GM18909 (cell line): Measurements from ENCODE around the gene CRYGA.
"Not testable (repeated sequence)": the region's sequence is repeated elsewhere in the genome, so short reads cannot be mapped to it uniquely, and the experiment has no call there.

Experiments
- ATAC-seq: cut with Tn5 transposase; IDR thresholded peaks from one replicate; pipeline ENCODE4 v1.9.1; 2021; ENCODE audit warnings: mild to moderate bottlenecking; ENCODE audit not compliant: unreplicated experiment, poor library complexity

CRYGA gene

GRCh38 chr2:208172125-208172524, 8.7 kb upstream of the CRYGA start:
- no peak for ATAC-seq

DNA sequence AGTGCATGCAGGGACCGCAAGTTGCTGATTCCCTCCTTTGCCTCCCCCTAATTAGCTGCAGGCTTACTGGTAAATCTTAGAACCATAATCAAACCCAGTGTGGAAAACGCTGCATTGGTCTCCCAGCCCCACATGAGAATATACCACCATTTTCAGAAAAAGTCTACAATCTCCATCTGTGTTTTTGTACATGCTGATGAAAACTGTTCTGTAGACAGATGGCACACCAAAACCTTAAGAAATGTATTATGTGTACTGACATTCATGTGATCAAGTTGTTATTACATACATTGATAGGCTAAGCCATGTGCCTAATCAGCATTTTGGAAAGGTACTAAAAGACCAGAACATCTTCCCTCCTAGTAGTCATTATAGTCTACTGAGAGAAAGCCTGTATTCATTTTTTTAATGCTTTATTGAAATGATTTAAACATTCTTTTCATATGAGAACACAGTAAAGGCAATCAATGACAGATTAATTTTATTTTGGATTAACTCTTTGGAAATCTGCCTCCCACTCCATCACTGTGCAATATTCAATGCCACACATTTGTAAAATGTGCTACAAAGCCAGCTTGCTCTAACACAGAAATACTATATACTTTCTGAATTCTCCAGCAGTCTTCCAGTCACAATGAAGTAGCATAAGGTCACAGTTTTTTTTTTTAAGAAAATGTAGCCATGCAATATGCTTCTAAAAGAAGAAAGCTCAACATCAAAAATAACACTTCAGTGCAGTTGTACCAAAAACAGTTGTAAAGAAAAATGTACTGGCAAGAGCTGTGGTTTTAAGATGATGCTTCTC, 1.8 kb upstream of the CRYGA start:
- ATAC-seq = no peak

DNA sequence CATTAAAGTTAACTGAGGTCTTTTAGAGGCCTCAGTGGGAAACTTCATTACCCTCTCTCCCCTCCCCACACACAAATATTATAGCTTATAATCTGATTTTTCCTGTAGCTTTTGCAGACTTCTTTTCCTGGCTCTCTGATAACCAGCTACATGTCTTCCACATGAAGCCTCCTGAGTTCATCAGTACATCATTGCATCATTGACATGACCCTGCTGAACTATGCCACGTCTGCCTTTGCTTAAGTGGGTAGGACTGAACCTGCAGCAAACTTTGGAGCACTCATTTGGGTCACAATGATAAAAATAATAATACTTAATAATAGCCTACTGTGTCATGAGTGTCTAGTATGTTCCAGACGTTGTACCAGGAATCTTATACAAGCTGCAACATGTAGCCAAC, 7.0 kb downstream of the CRYGA start:
- no peak for ATAC-seq

- no peak for ATAC-seq
These were observed 10.2 kb downstream of the CRYGA start for GRCh38 chr2:208153156-208153555.

DNA sequence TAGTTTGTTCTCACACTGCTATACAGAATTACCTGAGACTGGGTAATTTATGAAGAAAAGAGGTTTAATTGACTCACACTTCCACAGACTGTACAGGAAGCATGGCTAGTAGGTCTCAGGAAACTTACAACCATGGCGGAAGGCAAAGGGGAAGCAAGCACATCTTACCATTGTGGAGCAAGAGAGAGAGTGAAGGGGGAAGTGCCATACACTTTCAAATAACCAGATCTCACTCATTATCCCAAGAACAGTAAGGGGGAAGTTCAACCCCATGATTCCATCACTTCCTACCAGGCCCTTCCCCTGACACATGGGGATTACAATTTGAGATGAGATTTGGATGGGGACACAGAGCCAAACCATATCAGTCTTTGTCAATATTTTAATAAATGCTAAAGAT, 12.4 kb downstream of the CRYGA start:
- ATAC-seq = no peak

GRCh38 chr2:208150094-208150493, 13.3 kb downstream of the CRYGA start:
- no peak for ATAC-seq

DNA sequence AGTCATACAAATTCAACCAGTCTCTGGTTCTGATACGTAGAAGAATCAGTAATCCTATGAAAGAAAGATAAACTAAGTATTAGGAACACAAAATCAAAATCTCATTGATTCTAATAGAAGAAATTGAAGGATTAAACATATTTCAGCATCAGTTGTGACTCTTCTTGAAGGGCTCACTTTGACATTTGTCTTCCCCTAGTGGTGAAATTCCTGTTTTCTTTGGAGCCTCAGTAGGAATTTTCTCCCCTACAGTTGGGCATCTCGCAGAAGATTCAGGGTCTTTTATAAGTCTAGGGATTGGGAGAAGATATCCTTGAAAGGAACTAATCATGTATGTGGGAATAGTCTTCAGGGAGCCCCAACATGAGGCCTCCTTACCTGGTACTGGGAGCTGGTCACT, 14.6 kb downstream of the CRYGA start:
- ATAC-seq = no peak

- no peak for ATAC-seq
These were observed 15.6 kb downstream of the CRYGA start for GRCh38 chr2:208147759-208148158.

DNA sequence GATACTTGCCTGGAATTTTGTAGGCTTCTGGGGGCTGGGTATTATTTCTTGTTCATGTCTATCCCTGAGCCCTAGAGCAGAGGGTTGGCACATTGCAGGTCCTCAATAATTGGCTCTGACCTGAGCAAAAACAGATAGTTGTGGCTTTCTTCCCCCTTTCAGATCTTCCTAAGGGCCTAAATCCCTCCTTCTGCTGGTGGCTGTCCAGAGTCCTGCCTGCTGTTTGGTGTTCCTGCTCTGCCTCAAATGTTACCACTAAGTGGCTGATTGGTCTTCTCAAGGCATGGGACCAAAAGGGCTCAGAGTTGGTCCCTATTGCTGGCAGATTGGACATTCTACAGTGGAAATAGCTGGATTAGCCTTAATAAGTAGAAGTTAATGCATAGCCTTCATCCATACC, 16.4 kb downstream of the CRYGA start:
- ATAC-seq = no peak

- ATAC-seq = no peak
These were observed 17.4 kb downstream of the CRYGA start, which contains the start of gene CRYGB for GRCh38 chr2:208146006-208146405. CRYGB (minus strand) TSS chr2:208146158; CDS start chr2:208146120, 38 bp downstream.

- ATAC-seq = no peak
These were observed 20.2 kb downstream of the CRYGA start for GRCh38 chr2:208142925-208143799.

GRCh38 chr2:208142240-208142924, 21.0 kb downstream of the CRYGA start:
- no peak for ATAC-seq

- ATAC-seq = no peak
These were observed 23.9 kb downstream of the CRYGA start for GRCh38 chr2:208139447-208139846.

DNA sequence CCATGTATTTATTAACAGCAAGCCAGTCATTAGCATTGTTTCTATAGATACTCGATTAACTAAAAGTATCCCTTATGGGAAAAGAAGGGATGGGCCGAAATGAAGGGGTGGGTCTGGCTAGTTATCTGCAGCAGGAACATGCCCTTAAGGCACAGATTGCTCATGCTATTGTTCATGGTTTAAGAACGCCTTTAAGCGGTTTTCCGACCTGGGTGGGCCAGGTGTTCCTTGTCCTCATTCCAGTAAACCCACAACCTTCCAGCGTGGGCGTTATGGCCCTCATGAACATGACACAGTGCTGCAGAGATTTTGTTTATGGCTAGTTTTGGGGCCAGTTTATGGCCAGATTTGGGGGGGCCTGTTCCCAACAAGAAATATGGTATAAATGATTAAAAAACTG, 25.1 kb downstream of the CRYGA start:
- not testable (repeated sequence) for ATAC-seq

DNA sequence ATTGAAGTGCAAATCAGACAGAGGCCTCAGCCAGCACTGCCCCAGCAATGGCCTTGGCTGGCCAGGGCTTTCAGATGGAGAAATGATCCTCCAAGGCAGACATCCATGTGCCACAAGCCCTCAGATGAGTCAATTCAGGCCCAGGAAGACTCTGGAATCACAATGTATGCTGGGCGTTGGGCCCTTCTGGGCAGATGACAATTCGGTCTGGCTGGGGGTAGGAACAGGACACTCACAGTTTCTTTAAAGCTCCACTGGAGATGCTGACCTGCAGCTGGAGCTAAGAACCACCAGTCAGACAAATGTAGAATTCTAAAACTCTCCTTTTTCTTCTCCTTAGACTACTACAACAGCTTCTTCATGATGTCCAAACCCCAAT, 26.7 kb downstream of the CRYGA start:
- no peak for ATAC-seq

DNA sequence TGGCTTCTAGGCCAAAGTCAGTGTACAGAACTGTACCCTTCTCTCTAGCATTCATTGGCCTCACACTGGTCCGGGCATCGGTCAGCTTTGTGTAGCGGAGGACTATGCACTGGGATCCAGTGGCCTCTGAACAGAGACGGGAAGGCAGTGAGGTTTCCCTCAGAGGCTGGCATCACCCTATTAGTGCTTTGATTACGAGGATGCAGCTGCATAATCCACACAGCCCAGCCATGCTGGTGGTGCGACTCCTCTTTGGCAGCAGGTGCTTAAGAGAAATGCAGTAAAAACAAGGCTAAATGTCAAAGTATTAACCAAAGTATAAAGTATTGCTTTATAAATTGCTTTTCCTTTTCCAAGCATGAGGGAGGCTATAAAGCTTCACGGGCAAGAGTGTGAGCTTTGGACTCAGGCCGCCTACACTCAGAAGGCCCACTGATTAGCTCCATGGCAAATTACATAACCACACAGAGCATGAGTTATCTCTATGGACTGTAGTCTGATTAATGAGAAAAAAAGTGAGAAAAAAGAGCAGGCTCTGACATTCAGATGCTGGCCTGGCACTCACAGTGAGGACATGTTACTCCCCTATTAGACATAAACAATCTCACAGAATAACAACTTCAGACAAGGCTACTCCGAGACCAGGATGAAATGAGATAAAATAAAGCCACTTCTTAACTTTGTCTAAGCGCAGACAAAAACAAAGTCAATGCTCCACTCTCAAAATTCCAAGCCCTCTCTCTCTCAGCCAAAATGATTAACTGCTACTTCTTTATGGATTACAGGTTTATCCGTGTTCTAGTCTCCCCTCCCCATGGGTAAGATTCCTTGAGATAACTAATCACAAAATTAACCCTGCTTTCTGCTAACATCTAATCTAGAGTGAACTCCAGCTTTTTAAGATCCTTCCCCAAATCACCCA, 27.3 kb downstream of the CRYGA start:
- no peak for ATAC-seq

DNA sequence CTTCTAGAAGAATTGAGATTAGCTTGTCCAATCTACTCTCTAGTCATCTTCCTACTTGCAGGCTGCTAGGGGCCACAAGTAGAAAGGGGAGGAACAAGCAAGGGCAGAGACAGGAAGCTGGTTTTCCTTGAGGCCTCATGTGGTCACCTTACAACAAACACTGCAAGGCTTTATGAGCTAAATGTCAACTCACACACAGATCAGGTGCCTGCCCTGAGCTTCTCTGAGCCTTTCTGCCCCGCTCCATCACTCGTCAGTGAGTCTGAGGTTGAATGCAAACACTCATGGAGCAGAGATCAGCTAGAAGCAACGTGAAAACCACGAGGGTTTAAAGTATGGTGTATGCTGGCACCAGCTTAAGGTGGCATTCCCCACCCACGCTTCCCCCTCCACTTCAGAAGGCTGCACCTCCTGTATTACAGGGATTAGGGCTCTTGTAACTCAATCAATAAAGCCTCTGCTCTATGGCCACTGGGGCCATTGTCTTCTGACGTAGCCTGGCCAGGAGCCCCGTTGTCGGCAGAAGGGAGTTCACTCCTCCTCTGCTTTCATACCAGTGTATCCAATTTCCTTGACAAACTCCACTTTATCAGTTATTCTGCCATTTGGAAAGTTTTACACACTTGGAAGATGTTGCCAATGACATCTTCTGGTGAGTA, 28.3 kb downstream of the CRYGA start:
- ATAC-seq = no peak

- ATAC-seq = no peak
These were observed 32.7 kb downstream of the CRYGA start for GRCh38 chr2:208130712-208131110.
